Erythroblast (primary cell): ENCODE data around the gene TMEM120B.

Experiments
- GATA1 ChIP-seq: IDR thresholded peaks from 2 replicates; pipeline ENCODE4 v1.6.1; 2011; ENCODE audit warnings: low read depth, mild to moderate bottlenecking, control low read depth, low read length, moderate library complexity
- POLR2A ChIP-seq: IDR thresholded peaks from 2 replicates; pipeline ENCODE4 v1.6.1; 2011; ENCODE audit warnings: mild to moderate bottlenecking, low read length

- TF ChIP-seq POLR2A, result peak; percentile 26
- TF ChIP-seq GATA1, result no peak
Observed at GRCh38 chr12:121797937-121798786, 85.6 kb downstream of the TMEM120B start.
